ENCODE data around the gene PRKCZ. TPM values are rescaled to one million over a fixed set of nuclear protein-coding genes. Genes with fewer than 3 reads are reported as not detected.

The PRKCZ gene
- total and polyA plus RNA-seq, 9 donors = 3.4 to 16.1 (median 5.8) TPM

- TF ChIP-seq POLR2A (IDR thresholded peaks at IDR 0.05) (no peak), CTCF (IDR thresholded peaks at IDR 0.05) (no peak), EP300 (IDR thresholded peaks at IDR 0.05) (no peak)
- no peaks in the 10 kb centered on the region for H3K27me3 ChIP-seq
- H3K27ac ChIP-seq = no peak overlapping the region
- H3K4me1 ChIP-seq (ENCODE audit: insufficient read depth) = no peaks in the 10 kb centered on the region
- intact Hi-C loops (cut with DNase I) = no loop called here
- no peaks in the 10 kb centered on the region for H3K9me3 ChIP-seq
- 64 to 70% (median 66%) methylated on average over 30 to 33 of the region's 33 CpGs for WGBS, 3 donors
- no peak for DNase-seq
- no peak overlapping the region for H3K4me3 ChIP-seq
- H3K36me3 ChIP-seq = no peaks in the 10 kb centered on the region
These were observed 58.1 kb downstream of the PRKCZ start for GRCh38 chr1:2108213-2108876.

GRCh38 chr1:2108877-2109580 is 58.8 kb downstream of the PRKCZ start:
- intact Hi-C loops (cut with DNase I) = no loop called here

GRCh38 chr1:2109581-2110021 is 59.4 kb downstream of the PRKCZ start:
- Histone ChIP-seq H3K9me3 (no peaks in the 10 kb centered on the region), H3K36me3 (no peaks in the 10 kb centered on the region), H3K4me1 (ENCODE audit: insufficient read depth) (no peaks in the 10 kb centered on the region), H3K27me3 (no peaks in the 10 kb centered on the region), H3K27ac (no peak overlapping the region), H3K4me3 (no peak overlapping the region)
- no peak for DNase-seq
- intact Hi-C loops (cut with DNase I) = no loop called here
- 85 to 94% (median 85%) methylated on average over 24 of the region's 24 CpGs for whole genome bisulfite sequencing, 3 donors
- TF ChIP-seq CTCF (IDR thresholded peaks at IDR 0.05) (no peak), EP300 (IDR thresholded peaks at IDR 0.05) (no peak), POLR2A (IDR thresholded peaks at IDR 0.05) (no peak)

More at GRCh38 chr1:2108877-2109580, 58.8 kb downstream of the PRKCZ start:
- Histone ChIP-seq H3K4me3 (no peak overlapping the region), H3K9me3 (no peaks in the 10 kb centered on the region), H3K36me3 (no peaks in the 10 kb centered on the region), H3K27ac (no peak overlapping the region), H3K27me3 (no peaks in the 10 kb centered on the region), H3K4me1 (ENCODE audit: insufficient read depth) (no peaks in the 10 kb centered on the region)
- WGBS, 3 donors = 67 to 79% (median 74%) methylated on average over 26 to 28 of the region's 28 CpGs
- TF ChIP-seq POLR2A (IDR thresholded peaks at IDR 0.05) (no peak), CTCF (IDR thresholded peaks at IDR 0.05) (no peak), EP300 (IDR thresholded peaks at IDR 0.05) (no peak)
- DNase-seq = no peak

- DNase-seq = no peak
- Histone ChIP-seq H3K27ac (no peak overlapping the region), H3K36me3 (no peaks in the 10 kb centered on the region), H3K4me3 (no peak overlapping the region), H3K27me3 (no peaks in the 10 kb centered on the region), H3K9me3 (no peaks in the 10 kb centered on the region), H3K4me1 (ENCODE audit: insufficient read depth) (no peaks in the 10 kb centered on the region)
- TF ChIP-seq CTCF (IDR thresholded peaks at IDR 0.05) (no peak), EP300 (IDR thresholded peaks at IDR 0.05) (no peak), POLR2A (IDR thresholded peaks at IDR 0.05) (no peak)
- intact Hi-C loops (cut with DNase I) = no loop called here
- 90 to 92% (median 91%) methylated on average over 14 to 18 of the region's 18 CpGs for WGBS, 3 donors
These were observed 60.1 kb downstream of the PRKCZ start for GRCh38 chr1:2110191-2110737.
